ENCODE results near the gene POLR3E. TPM values are rescaled to one million over a fixed set of nuclear protein-coding genes. Genes with fewer than 3 reads are reported as not detected.
"Not testable (repeated sequence)": the region's sequence is repeated elsewhere in the genome, so short reads cannot be mapped to it uniquely, and the experiment has no call there.

The POLR3E gene
- total RNA-seq, 1 experiment from 2014 or later = 54.6 TPM

GRCh38 chr16:22296225-22297113 is 740 bp upstream of the POLR3E start:
- Histone ChIP-seq H3K27ac (ENCODE audit: low read length) (peak overlapping the region; percentile 31), H3K4me1 (ENCODE audit: low read length) (peaks cover 32% of the 10 kb centered on the region), H3K9ac (ENCODE audit: low read length) (peak overlapping the region; percentile 70), H4K20me1 (ENCODE audit: insufficient read depth, low read depth, low read length) (peaks cover 28% of the 10 kb centered on the region), H3K9me2 (replicated peaks; ENCODE audit: insufficient read depth, low read length) (no peaks in the 10 kb centered on the region), H3K27me3 (ENCODE audit: low read length) (no peaks in the 10 kb centered on the region), H3K36me3 (ENCODE audit: insufficient read depth, low read length) (peaks cover 9% of the 10 kb centered on the region; the same call in 1 of the 2 replicates), H3K9me3 (ENCODE audit: low read length) (no peaks in the 10 kb centered on the region), H3K79me2 (ENCODE audit: low read length) (peaks cover 42% of the 10 kb centered on the region), H2AFZ (ENCODE audit: low read length) (peak overlapping the region; percentile 86), H3K4me3 (ENCODE audit: low read length) (peak overlapping the region; percentile 94), H3K4me2 (ENCODE audit: low read depth, low read length, poor library complexity, severe bottlenecking) (peak overlapping the region; percentile 91)
- DNase-seq = peak; percentile 58

GRCh38 chr16:22297871-22298733 is 893 bp downstream of the POLR3E start:
- Histone ChIP-seq H4K20me1 (ENCODE audit: insufficient read depth, low read depth, low read length) (peaks cover 41% of the 10 kb centered on the region), H3K27me3 (ENCODE audit: low read length) (no peaks in the 10 kb centered on the region), H3K27ac (ENCODE audit: low read length) (peak overlapping the region; percentile 74), H2AFZ (ENCODE audit: low read length) (peak overlapping the region; percentile 18; the same call in 1 of the 2 replicates), H3K9me2 (replicated peaks; ENCODE audit: insufficient read depth, low read length) (no peaks in the 10 kb centered on the region), H3K9me3 (ENCODE audit: low read length) (no peaks in the 10 kb centered on the region), H3K79me2 (ENCODE audit: low read length) (peaks cover 58% of the 10 kb centered on the region), H3K36me3 (ENCODE audit: insufficient read depth, low read length) (peaks cover 9% of the 10 kb centered on the region; the same call in 1 of the 2 replicates), H3K9ac (ENCODE audit: low read length) (peak overlapping the region; percentile 96), H3K4me2 (ENCODE audit: low read depth, low read length, poor library complexity, severe bottlenecking) (peak overlapping the region; percentile 94), H3K4me3 (ENCODE audit: low read length) (peak overlapping the region; percentile 94), H3K4me1 (ENCODE audit: low read length) (peaks cover 32% of the 10 kb centered on the region)
- peak; percentile 85 for DNase-seq

GRCh38 chr16:22299036-22299435 is 1.8 kb downstream of the POLR3E start:
- Histone ChIP-seq H4K20me1 (ENCODE audit: insufficient read depth, low read depth, low read length) (peaks cover 45% of the 10 kb centered on the region), H3K4me3 (ENCODE audit: low read length) (peak overlapping the region; percentile 94), H3K9me2 (replicated peaks; ENCODE audit: insufficient read depth, low read length) (no peaks in the 10 kb centered on the region), H2AFZ (ENCODE audit: low read length) (no peak overlapping the region), H3K27me3 (ENCODE audit: low read length) (no peaks in the 10 kb centered on the region), H3K4me2 (ENCODE audit: low read depth, low read length, poor library complexity, severe bottlenecking) (peak overlapping the region; percentile 94), H3K36me3 (ENCODE audit: insufficient read depth, low read length) (peaks cover 10% of the 10 kb centered on the region; the same call in 1 of the 2 replicates), H3K79me2 (ENCODE audit: low read length) (peaks cover 64% of the 10 kb centered on the region), H3K4me1 (ENCODE audit: low read length) (peaks cover 32% of the 10 kb centered on the region), H3K27ac (ENCODE audit: low read length) (no peak overlapping the region), H3K9me3 (ENCODE audit: low read length) (no peaks in the 10 kb centered on the region), H3K9ac (ENCODE audit: low read length) (peak overlapping the region; percentile 96)
- DNase-seq = no peak

GRCh38 chr16:22300427-22301071 is 3.3 kb downstream of the POLR3E start:
- Histone ChIP-seq H3K4me3 (ENCODE audit: low read length) (no peak overlapping the region), H3K27ac (ENCODE audit: low read length) (no peak overlapping the region), H3K4me1 (ENCODE audit: low read length) (peaks cover 32% of the 10 kb centered on the region), H2AFZ (ENCODE audit: low read length) (no peak overlapping the region), H3K4me2 (ENCODE audit: low read depth, low read length, poor library complexity, severe bottlenecking) (peak overlapping the region; percentile 37), H3K27me3 (ENCODE audit: low read length) (no peaks in the 10 kb centered on the region), H4K20me1 (ENCODE audit: insufficient read depth, low read depth, low read length) (peaks cover 55% of the 10 kb centered on the region), H3K9me3 (ENCODE audit: low read length) (no peaks in the 10 kb centered on the region), H3K9me2 (replicated peaks; ENCODE audit: insufficient read depth, low read length) (no peaks in the 10 kb centered on the region), H3K36me3 (ENCODE audit: insufficient read depth, low read length) (peaks cover 12% of the 10 kb centered on the region; the same call in 1 of the 2 replicates), H3K9ac (ENCODE audit: low read length) (peak overlapping the region; percentile 38), H3K79me2 (ENCODE audit: low read length) (peaks cover 75% of the 10 kb centered on the region)
- DNase-seq = peak; percentile 78

GRCh38 chr16:22301423-22301822 is 4.2 kb downstream of the POLR3E start:
- not testable (repeated sequence) for H2AFZ ChIP-seq (ENCODE audit: low read length); H3K9me2 ChIP-seq (replicated peaks; ENCODE audit: insufficient read depth, low read length); H3K9me3 ChIP-seq (ENCODE audit: low read length); H3K4me2 ChIP-seq (ENCODE audit: low read depth, low read length, poor library complexity, severe bottlenecking); H3K27ac ChIP-seq (ENCODE audit: low read length); H3K27me3 ChIP-seq (ENCODE audit: low read length); DNase-seq; H3K9ac ChIP-seq (ENCODE audit: low read length); H3K4me3 ChIP-seq (ENCODE audit: low read length)
- peaks cover 24% of the 10 kb centered on the region for H3K4me1 ChIP-seq (ENCODE audit: low read length)
- peaks cover 78% of the 10 kb centered on the region for H3K79me2 ChIP-seq (ENCODE audit: low read length)
- peaks cover 13% of the 10 kb centered on the region; the same call in 1 of the 2 replicates for H3K36me3 ChIP-seq (ENCODE audit: insufficient read depth, low read length)
- H4K20me1 ChIP-seq (ENCODE audit: insufficient read depth, low read depth, low read length) = peaks cover 55% of the 10 kb centered on the region

- Histone ChIP-seq H3K4me3 (ENCODE audit: low read length) (no peak overlapping the region), H3K79me2 (ENCODE audit: low read length) (peaks cover 79% of the 10 kb centered on the region), H3K9ac (ENCODE audit: low read length) (no peak overlapping the region), H3K27ac (ENCODE audit: low read length) (no peak overlapping the region), H4K20me1 (ENCODE audit: insufficient read depth, low read depth, low read length) (peaks cover 59% of the 10 kb centered on the region), H3K36me3 (ENCODE audit: insufficient read depth, low read length) (peaks cover 16% of the 10 kb centered on the region; the same call in 1 of the 2 replicates), H3K4me2 (ENCODE audit: low read depth, low read length, poor library complexity, severe bottlenecking) (no peak overlapping the region), H3K9me2 (replicated peaks; ENCODE audit: insufficient read depth, low read length) (no peaks in the 10 kb centered on the region), H3K4me1 (ENCODE audit: low read length) (peaks cover 21% of the 10 kb centered on the region), H3K9me3 (ENCODE audit: low read length) (no peaks in the 10 kb centered on the region), H3K27me3 (ENCODE audit: low read length) (no peaks in the 10 kb centered on the region), H2AFZ (ENCODE audit: low read length) (no peak overlapping the region)
- DNase-seq = no peak
Measured at GRCh38 chr16:22302776-22303363, 5.7 kb downstream of the POLR3E start.

GRCh38 chr16:22304411-22304810 is 7.2 kb downstream of the POLR3E start:
- peaks cover 12% of the 10 kb centered on the region; the same call in 1 of the 2 replicates for H3K36me3 ChIP-seq (ENCODE audit: insufficient read depth, low read length)
- no peaks in the 10 kb centered on the region for H3K9me2 ChIP-seq (replicated peaks; ENCODE audit: insufficient read depth, low read length)
- no peak overlapping the region for H2AFZ ChIP-seq (ENCODE audit: low read length)
- no peaks in the 10 kb centered on the region for H3K27me3 ChIP-seq (ENCODE audit: low read length)
- H3K9me3 ChIP-seq (ENCODE audit: low read length) = no peaks in the 10 kb centered on the region
- H3K79me2 ChIP-seq (ENCODE audit: low read length) = peaks cover 63% of the 10 kb centered on the region
- H3K9ac ChIP-seq (ENCODE audit: low read length) = no peak overlapping the region
- DNase-seq = no peak
- H3K4me3 ChIP-seq (ENCODE audit: low read length) = no peak overlapping the region
- peaks cover 47% of the 10 kb centered on the region for H4K20me1 ChIP-seq (ENCODE audit: insufficient read depth, low read depth, low read length)
- H3K4me2 ChIP-seq (ENCODE audit: low read depth, low read length, poor library complexity, severe bottlenecking) = no peak overlapping the region
- peaks cover 12% of the 10 kb centered on the region for H3K4me1 ChIP-seq (ENCODE audit: low read length)
- H3K27ac ChIP-seq (ENCODE audit: low read length) = no peak overlapping the region

Data from Karpas-422 (cell line).